Caco-2 (cell line): ENCODE measurements around the gene CAB39L. TPM values are rescaled to one million over a fixed set of nuclear protein-coding genes. Genes with fewer than 3 reads are reported as not detected.

Experiments used
- BruUV-seq: library from RNA; stranded (reverse); fragments of 400-500 nt; replicated peaks from 2 replicates; lab custom pipeline; 2021; lab: Mats Ljungman, UMichigan
- CTCF ChIA-PET: fragments of 300-600 bp; sonication (Branson Sonifier 250); formaldehyde crosslinking; loops from one replicate; lab custom pipeline; 2022; ENCODE audit warnings: antibody characterized with exemption; lab: Charles Lee
- POLR2A ChIA-PET: fragments of 300-600 bp; sonication (Branson Sonifier 250); formaldehyde crosslinking; loops from one replicate; lab custom pipeline; 2022; ENCODE audit warnings: antibody characterized with exemption; lab: Charles Lee
- DNase-seq, 2 experiments: peaks; one replicate each; pipeline versions ENCODE4 v3.0.0 to v3.0.0-alpha.2; 2020 to 2022
- H3K27me3 ChIP-seq: replicated peaks from 2 replicates; pipeline ENCODE4 v1.6.0; 2011; ENCODE audit warnings: low read length; ENCODE audit not compliant: control insufficient read depth, insufficient read depth
- H3K36me3 ChIP-seq: 2 replicates; pipeline ENCODE4 v1.5.1; 2011; ENCODE audit warnings: low read length; ENCODE audit not compliant: control insufficient read depth, insufficient read depth
- H3K4me1 ChIP-seq: fragments of 250-450 bp; sonication (Bioruptor Pico); 2 replicates; pipeline ENCODE4 v1.5.1; 2020; ENCODE audit warnings: mild to moderate bottlenecking
- H3K4me3 ChIP-seq: 2 replicates; pipeline ENCODE4 v1.5.1; 2011; ENCODE audit warnings: low read depth, mild to moderate bottlenecking, control low read depth, low read length
- H3K9me3 ChIP-seq: fragments of 250-450 bp; sonication (Bioruptor Pico); 2 replicates; pipeline ENCODE4 v1.5.1; 2020; ENCODE audit warnings: mild to moderate bottlenecking, moderate library complexity
- H3K27ac Mint-ChIP-seq: one replicate; pipeline ENCODE4 v1.8.0; 2022; ENCODE audit warnings: mixed read lengths; ENCODE audit not compliant: unreplicated experiment
- H3K27me3 Mint-ChIP-seq: one replicate; pipeline ENCODE4 v1.8.0; 2022; ENCODE audit warnings: mixed read lengths; ENCODE audit not compliant: insufficient read depth, unreplicated experiment
- H3K36me3 Mint-ChIP-seq: one replicate; pipeline ENCODE4 v1.8.0; 2022; ENCODE audit warnings: mild to moderate bottlenecking, mixed read lengths; ENCODE audit not compliant: insufficient read depth, unreplicated experiment
- H3K4me1 Mint-ChIP-seq: one replicate; pipeline ENCODE4 v1.8.0; 2022; ENCODE audit warnings: low read depth, mixed read lengths; ENCODE audit not compliant: unreplicated experiment
- H3K4me3 Mint-ChIP-seq: one replicate; pipeline ENCODE4 v1.8.0; 2022; ENCODE audit warnings: mild to moderate bottlenecking, moderate library complexity, mixed read lengths; ENCODE audit not compliant: unreplicated experiment
- H3K9me3 Mint-ChIP-seq: one replicate; pipeline ENCODE4 v1.8.0; 2022; ENCODE audit warnings: mixed read lengths; ENCODE audit not compliant: unreplicated experiment
- CTCF ChIP-seq, 2 experiments: fragments of 200-600 bp in 1 of 2; IDR thresholded peaks; 1 replicate in 1 of 2; 2 replicates in 1 of 2; pipeline versions ENCODE4 v1.5.1 to v1.8.0; 2011 to 2022; ENCODE audit warnings: antibody characterized with exemption in 1 of 2, control low read depth in 1 of 2, inconsistent platforms in 1 of 2, low read depth in 1 of 2, low read length in 1 of 2, mild to moderate bottlenecking in 1 of 2, moderate library complexity in 1 of 2; ENCODE audit not compliant: insufficient read depth in 1 of 2, severe bottlenecking in 1 of 2, unreplicated experiment in 1 of 2
- intact Hi-C: fragments of 100-400 bp; cut with micrococcal nuclease; formaldehyde crosslinking; loops from one replicate; pipeline ENCODE4 v1.10.0; 2022; ENCODE audit not compliant: unreplicated experiment
- total RNA-seq: library from RNA; stranded (reverse); gene quantifications from 2 replicates; pipeline ENCODE4 v1.2.3, GENCODE V29; 2022

CAB39L gene
- total RNA-seq, 1 experiment from 2014 or later, result 40.6 TPM

GRCh38 chr13:49407068-49407467 lies 36.8 kb downstream of the CAB39L start:
- Histone ChIP-seq H3K4me1 (peaks cover 3% of the 10 kb centered on the region), H3K27me3 (no peaks in the 10 kb centered on the region), H3K36me3 (no peaks in the 10 kb centered on the region), H3K9me3 (peaks cover 6% of the 10 kb centered on the region), H3K4me3 (no peak overlapping the region)
- H3K27ac Mint-ChIP-seq, result no peak overlapping the region
- intact Hi-C loops, result no loop called here
- H3K4me3 Mint-ChIP-seq, result no peak overlapping the region
- DNase-seq, result no peak
- peaks cover 20% of the 10 kb centered on the region for H3K4me1 Mint-ChIP-seq
- POLR2A ChIA-PET, result no interaction called here
- H3K36me3 Mint-ChIP-seq, result peaks cover 6% of the 10 kb centered on the region
- no peaks in the 10 kb centered on the region for H3K27me3 Mint-ChIP-seq
- BruUV-seq, result no TSS peak
- TF ChIP-seq CTCF (IDR thresholded peaks at IDR 0.05; ENCODE audit: insufficient read depth in 1 of 2, low read depth in 1 of 2, low read length in 1 of 2, severe bottlenecking in 1 of 2, unreplicated experiment in 1 of 2), result no peak
- H3K9me3 Mint-ChIP-seq, result peaks cover 28% of the 10 kb centered on the region
- CTCF ChIA-PET, result no interaction called here

GRCh38 chr13:49404703-49405020 lies 39.2 kb downstream of the CAB39L start:
- TF ChIP-seq CTCF (IDR thresholded peaks at IDR 0.05; ENCODE audit: insufficient read depth in 1 of 2, low read depth in 1 of 2, low read length in 1 of 2, severe bottlenecking in 1 of 2, unreplicated experiment in 1 of 2), result no peak
- Histone ChIP-seq H3K4me1 (peaks cover 19% of the 10 kb centered on the region), H3K9me3 (peaks cover 6% of the 10 kb centered on the region), H3K27me3 (no peaks in the 10 kb centered on the region), H3K36me3 (no peaks in the 10 kb centered on the region), H3K4me3 (no peak overlapping the region)
- Mint-ChIP-seq H3K27ac (peak overlapping the region; percentile 27), H3K4me1 (peaks cover 20% of the 10 kb centered on the region), H3K9me3 (peaks cover 28% of the 10 kb centered on the region), H3K36me3 (peaks cover 6% of the 10 kb centered on the region), H3K27me3 (no peaks in the 10 kb centered on the region), H3K4me3 (no peak overlapping the region)
- ChIA-PET CTCF (no interaction called here), POLR2A (no interaction called here)
- intact Hi-C loops, result no loop called here
- BruUV-seq, result no TSS peak
- DNase-seq, result no peak

GRCh38 chr13:49403996-49404702 lies 39.7 kb downstream of the CAB39L start:
- no peak for TF ChIP-seq CTCF (IDR thresholded peaks at IDR 0.05; ENCODE audit: insufficient read depth in 1 of 2, low read depth in 1 of 2, low read length in 1 of 2, severe bottlenecking in 1 of 2, unreplicated experiment in 1 of 2)
- Mint-ChIP-seq H3K27ac (no peak overlapping the region), H3K9me3 (peaks cover 28% of the 10 kb centered on the region), H3K27me3 (no peaks in the 10 kb centered on the region), H3K4me3 (no peak overlapping the region), H3K36me3 (peaks cover 6% of the 10 kb centered on the region), H3K4me1 (peaks cover 16% of the 10 kb centered on the region)
- no peaks in the 10 kb centered on the region for H3K27me3 ChIP-seq
- intact Hi-C loops, result no loop called here
- peaks cover 19% of the 10 kb centered on the region for H3K4me1 ChIP-seq
- no peak for DNase-seq
- H3K36me3 ChIP-seq, result no peaks in the 10 kb centered on the region
- ChIA-PET POLR2A (no interaction called here), CTCF (no interaction called here)
- no peak overlapping the region for H3K4me3 ChIP-seq
- no TSS peak for BruUV-seq
- H3K9me3 ChIP-seq, result peaks cover 6% of the 10 kb centered on the region
